K562 (cell line): ENCODE results near the gene PAX8. TPM values are rescaled to one million over a fixed set of nuclear protein-coding genes. Genes with fewer than 3 reads are reported as not detected.

ENCODE experiments used
- CBFA2T2 ChIP-seq: fragments of 450-650 bp; conservative IDR thresholded peaks from 2 replicates; pipeline ENCODE4 v1.6.1; 2017; ENCODE audit warnings: mild to moderate bottlenecking
- FOS ChIP-seq: IDR thresholded peaks from 3 replicates; pipeline ENCODE4 v1.6.1; 2011; ENCODE audit not compliant: insufficient read length; ENCODE audit errors: extremely low read depth
- KDM2B ChIP-seq: fragments of 250-450 bp; sonication (Bioruptor Pico); IDR thresholded peaks from 2 replicates; pipeline ENCODE4 v1.8.0; 2021; ENCODE audit warnings: mild to moderate bottlenecking, moderate library complexity
- NELFE ChIP-seq: IDR thresholded peaks from 2 replicates; pipeline ENCODE4 v1.6.1; 2011; ENCODE audit warnings: mild to moderate bottlenecking; ENCODE audit not compliant: insufficient read depth, insufficient read length
- POLR2B ChIP-seq: fragments of 450-650 bp; IDR thresholded peaks from 2 replicates; pipeline ENCODE4 v1.6.1; 2018; ENCODE audit warnings: low read depth; ENCODE audit not compliant: partially characterized antibody
- SMARCC2 ChIP-seq: fragments of 450-650 bp; IDR thresholded peaks from 2 replicates; pipeline ENCODE4 v1.6.1; 2017; ENCODE audit warnings: antibody characterized with exemption, moderate library complexity, mild to moderate bottlenecking, low read depth
- THRB ChIP-seq: fragments of 450-650 bp; formaldehyde crosslinking; conservative IDR thresholded peaks from 2 replicates; pipeline ENCODE4 v1.4.0; 2022; ENCODE audit warnings: mild to moderate bottlenecking, missing genetic modification characterization
- ZBTB17 ChIP-seq: fragments of 450-650 bp; formaldehyde crosslinking; IDR thresholded peaks from 2 replicates; pipeline ENCODE4 v1.4.0; 2020; ENCODE audit warnings: mild to moderate bottlenecking
- polyA plus RNA-seq, 8 experiments: library from polyadenylated mRNA; depleted of rRNA in 4 of 8; stranded (reverse) in 5 of 8; unstranded in 3 of 8; fragments of >200 nt; fragmentation: Nextera tagmentation in 2 of 8; fragmentation: Illumina TruSeq in 1 of 8; extraction: Ambion mirVana in 2 of 8; extraction: Trizol in 1 of 8; gene quantifications; 2 replicates each; pipeline versions ENCODE4 v1.2.1 to v1.2.3, GENCODE V29; 2011 to 2014; ENCODE audit warnings: inconsistent platforms in 1 of 8, missing spikeins in 1 of 8
- total RNA-seq, 7 experiments: library from RNA; depleted of rRNA in 6 of 7; stranded (reverse); fragments of >200 nt in 6 of 7; fragmentation: Illumina TruSeq in 2 of 7; extraction: Trizol in 2 of 7; gene quantifications; 2 replicates each; pipeline versions ENCODE4 v1.2.1 to v1.2.3, GENCODE V29; 2011 to 2021; ENCODE audit warnings: low replicate concordance in 1 of 7
- TF ChIP-seq, protein P1 (sequence below): fragments of 450-650 bp; IDR thresholded peaks from 2 replicates; pipeline ENCODE4 v1.6.1; 2016; ENCODE audit warnings: low read depth

Gene PAX8
- total and polyA plus RNA-seq, 9 of the 15 experiments (the other 6 are each of a cell fraction or from before 2014, with no cell fraction given) = 0.13 to 2.1 (median 0.51) TPM

GRCh38 chr2:113278073-113278741 lies 514 bp downstream of the PAX8 start (continued):
- TF ChIP-seq, protein P1, sequence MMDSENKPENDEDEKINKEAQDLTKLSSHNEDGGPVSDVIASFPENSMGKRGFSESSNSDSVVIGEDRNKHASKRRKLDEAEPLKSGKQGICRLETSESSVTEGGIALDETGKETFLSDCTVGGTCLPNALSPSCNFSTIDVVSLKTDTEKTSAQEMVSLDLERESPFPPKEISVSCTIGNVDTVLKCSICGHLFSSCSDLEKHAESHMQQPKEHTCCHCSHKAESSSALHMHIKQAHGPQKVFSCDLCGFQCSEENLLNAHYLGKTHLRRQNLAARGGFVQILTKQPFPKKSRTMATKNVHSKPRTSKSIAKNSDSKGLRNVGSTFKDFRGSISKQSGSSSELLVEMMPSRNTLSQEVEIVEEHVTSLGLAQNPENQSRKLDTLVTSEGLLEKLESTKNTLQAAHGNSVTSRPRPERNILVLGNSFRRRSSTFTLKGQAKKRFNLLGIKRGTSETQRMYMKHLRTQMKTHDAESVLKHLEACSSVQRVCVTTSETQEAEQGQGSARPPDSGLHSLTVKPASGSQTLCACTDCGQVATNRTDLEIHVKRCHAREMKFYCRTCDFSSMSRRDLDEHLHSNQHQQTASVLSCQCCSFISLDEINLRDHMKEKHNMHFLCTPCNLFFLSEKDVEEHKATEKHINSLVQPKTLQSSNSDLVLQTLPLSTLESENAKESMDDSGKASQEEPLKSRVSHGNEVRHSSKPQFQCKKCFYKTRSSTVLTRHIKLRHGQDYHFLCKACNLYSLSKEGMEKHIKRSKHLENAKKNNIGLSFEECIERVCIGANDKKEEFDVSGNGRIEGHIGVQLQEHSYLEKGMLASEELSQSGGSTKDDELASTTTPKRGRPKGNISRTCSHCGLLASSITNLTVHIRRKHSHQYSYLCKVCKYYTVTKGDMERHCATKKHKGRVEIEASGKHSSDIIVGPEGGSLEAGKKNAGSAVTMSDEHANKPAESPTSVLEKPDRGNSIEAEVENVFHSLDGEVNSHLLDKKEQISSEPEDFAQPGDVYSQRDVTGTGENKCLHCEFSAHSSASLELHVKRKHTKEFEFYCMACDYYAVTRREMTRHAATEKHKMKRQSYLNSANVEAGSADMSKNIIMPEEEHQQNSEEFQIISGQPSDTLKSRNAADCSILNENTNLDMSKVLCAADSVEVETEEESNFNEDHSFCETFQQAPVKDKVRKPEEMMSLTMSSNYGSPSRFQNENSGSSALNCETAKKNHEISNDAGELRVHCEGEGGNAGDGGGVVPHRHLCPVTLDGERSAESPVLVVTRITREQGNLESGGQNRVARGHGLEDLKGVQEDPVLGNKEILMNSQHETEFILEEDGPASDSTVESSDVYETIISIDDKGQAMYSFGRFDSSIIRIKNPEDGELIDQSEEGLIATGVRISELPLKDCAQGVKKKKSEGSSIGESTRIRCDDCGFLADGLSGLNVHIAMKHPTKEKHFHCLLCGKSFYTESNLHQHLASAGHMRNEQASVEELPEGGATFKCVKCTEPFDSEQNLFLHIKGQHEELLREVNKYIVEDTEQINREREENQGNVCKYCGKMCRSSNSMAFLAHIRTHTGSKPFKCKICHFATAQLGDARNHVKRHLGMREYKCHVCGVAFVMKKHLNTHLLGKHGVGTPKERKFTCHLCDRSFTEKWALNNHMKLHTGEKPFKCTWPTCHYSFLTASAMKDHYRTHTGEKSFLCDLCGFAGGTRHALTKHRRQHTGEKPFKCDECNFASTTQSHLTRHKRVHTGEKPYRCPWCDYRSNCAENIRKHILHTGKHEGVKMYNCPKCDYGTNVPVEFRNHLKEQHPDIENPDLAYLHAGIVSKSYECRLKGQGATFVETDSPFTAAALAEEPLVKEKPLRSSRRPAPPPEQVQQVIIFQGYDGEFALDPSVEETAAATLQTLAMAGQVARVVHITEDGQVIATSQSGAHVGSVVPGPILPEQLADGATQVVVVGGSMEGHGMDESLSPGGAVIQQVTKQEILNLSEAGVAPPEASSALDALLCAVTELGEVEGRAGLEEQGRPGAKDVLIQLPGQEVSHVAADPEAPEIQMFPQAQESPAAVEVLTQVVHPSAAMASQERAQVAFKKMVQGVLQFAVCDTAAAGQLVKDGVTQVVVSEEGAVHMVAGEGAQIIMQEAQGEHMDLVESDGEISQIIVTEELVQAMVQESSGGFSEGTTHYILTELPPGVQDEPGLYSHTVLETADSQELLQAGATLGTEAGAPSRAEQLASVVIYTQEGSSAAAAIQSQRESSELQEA = no peak
- TF ChIP-seq FOS (no peak), CBFA2T2 (no peak), ZBTB17 (CRISPR knock-in tag) (no peak), KDM2B (CRISPR knock-in tag) (no peak), SMARCC2 (no peak), THRB (CRISPR knock-in tag) (no peak), POLR2B (no peak), NELFE (no peak)
